Suppressor macrophage treated with lipopolysaccharide for 4 hours (primary cell): Measurements from ENCODE around the gene LRRC43.
"Not testable (repeated sequence)": the region's sequence is repeated elsewhere in the genome, so short reads cannot be mapped to it uniquely, and the experiment has no call there.

ENCODE experiments used
- DNase-seq: peaks from one replicate; pipeline ENCODE4 v3.0.0-alpha.2; 2020

The LRRC43 gene

GRCh38 chr12:122195405-122195804, 12.5 kb downstream of the LRRC43 start:
- no peak for DNase-seq

GRCh38 chr12:122197612-122197966, 14.7 kb downstream of the LRRC43 start:
- peak; percentile 41 for DNase-seq

DNA sequence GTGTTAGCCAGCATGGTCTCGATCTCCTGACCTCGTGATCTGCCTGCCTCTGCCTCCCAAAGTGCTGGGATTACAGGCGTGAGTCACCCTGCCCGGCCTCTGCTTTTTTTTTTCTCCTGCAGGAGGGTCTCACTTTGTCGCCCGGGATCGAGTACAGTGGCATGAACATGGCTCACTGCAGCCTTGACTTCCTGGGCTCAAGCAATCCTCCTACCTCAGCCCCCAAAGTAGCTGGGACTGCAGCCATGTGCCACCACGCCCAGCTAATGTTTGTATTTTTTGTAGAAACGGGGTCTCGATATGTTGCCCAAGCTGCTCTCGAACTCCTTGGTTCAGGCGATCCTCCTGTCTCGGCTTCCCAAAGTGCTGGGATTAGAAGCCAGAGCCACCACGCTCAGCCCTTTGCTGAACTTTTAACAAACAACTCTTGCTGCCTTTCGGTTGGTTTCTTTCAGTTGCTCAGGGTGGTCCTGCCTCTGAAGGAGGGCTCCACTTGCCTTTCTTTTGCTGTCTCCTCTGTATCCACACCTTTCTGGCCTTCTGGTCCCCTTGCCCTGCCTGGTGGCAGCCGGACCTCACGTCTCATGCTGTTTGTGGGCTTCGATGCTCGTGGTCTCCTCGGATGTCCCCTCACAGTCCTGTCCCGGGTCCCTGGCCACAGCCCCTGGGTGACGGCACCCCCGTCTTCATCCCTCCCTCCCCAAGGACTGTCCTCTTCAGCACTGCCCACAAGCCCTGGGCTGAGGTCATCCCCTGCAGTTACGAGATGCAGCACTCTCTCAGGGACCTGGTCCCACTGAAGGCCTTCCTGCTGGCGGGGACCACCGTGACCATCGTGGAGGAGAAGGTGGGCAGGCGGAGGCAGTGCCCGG, 16.8 kb downstream of the LRRC43 start:
- DNase-seq: no peak

GRCh38 chr12:122200541-122201175, 17.7 kb downstream of the LRRC43 start:
- DNase-seq: no peak

GRCh38 chr12:122201381-122201780, 18.5 kb downstream of the LRRC43 start:
- DNase-seq: no peak

DNA sequence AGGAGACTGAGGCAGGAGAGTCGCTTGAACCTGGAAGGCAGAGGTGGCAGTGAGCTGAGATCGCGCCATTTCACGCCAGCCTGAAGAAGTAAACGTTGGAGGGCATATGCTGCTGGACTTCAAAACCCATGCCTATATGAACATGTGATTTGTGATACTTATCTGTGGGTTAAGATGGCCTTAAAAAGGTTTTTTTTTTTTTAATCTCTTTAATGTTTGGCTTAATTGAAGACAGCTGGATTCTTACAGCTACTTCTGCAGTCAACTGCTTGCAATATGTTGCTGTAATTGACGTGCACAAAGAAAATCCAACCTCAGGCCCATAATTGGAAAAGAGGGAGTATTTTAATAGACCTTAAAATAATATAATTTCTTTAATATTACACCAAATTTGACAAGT, 19.1 kb downstream of the LRRC43 start:
- no peak for DNase-seq

GRCh38 chr12:122202811-122203210, 19.9 kb downstream of the LRRC43 start:
- not testable (repeated sequence) for DNase-seq

DNA sequence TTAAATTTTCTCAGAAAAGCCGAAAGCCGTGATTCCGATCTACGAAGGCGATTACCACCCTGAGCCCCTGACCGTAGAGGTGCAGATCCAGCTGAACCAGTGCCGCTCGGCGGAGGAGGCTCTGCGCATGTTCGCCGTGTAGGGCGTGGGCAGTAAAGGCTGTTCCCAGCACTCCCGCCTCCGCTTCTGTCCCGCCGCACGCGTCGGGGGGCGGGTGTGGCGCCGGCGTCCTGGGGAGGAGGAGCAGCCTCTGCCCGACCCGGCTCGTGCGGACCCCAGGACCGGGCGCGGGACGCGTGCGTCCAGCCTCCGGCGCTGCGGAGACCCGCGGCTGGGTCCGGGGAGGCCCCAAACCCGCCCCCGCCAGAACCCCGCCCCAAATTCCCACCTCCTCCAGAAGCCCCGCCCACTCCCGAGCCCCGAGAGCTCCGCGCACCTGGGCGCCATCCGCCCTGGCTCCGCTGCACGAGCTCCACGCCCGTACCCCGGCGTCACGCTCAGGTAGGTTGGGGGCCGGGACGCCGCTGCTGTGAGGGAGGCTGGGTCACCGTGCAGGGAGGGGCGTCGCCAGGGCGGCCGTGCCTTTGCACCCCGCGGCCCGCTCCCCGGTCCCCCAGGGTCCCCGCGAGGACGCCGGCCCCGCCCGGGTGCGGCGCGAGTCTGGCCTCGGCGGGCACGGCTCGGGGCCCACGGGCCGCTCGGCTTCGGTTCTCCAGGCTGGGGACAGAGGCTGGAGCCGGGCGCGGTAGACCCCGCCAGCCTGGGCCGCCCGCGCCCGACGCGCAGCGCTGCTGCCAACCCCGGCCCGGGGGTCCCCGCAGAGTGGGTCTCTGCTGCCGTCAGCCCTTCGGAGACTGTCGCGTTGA, 20.6 kb downstream of the LRRC43 start, which contains the start of gene B3GNT4:
Gene B3GNT4, plus strand, starts transcription at position 409 of the 866 bp plus-strand sequence. CDS start 910 bp downstream, outside the sequence.
- peak; percentile 42 for DNase-seq

- no peak for DNase-seq
Measured at GRCh38 chr12:122204167-122205052, 21.5 kb downstream of the LRRC43 start.

- no peak for DNase-seq
Measured at GRCh38 chr12:122205053-122205925, 22.4 kb downstream of the LRRC43 start.

GRCh38 chr12:122206111-122206881, 23.4 kb downstream of the LRRC43 start:
- no peak for DNase-seq

GRCh38 chr12:122206976-122207375, 24.1 kb downstream of the LRRC43 start:
- no peak for DNase-seq

GRCh38 chr12:122207391-122207790, 24.5 kb downstream of the LRRC43 start:
- DNase-seq: no peak

- no peak for DNase-seq
Measured at GRCh38 chr12:122208073-122208820, 25.3 kb downstream of the LRRC43 start.

GRCh38 chr12:122215771-122216170, 32.8 kb downstream of the LRRC43 start:
- DNase-seq: peak; percentile 42

DNA sequence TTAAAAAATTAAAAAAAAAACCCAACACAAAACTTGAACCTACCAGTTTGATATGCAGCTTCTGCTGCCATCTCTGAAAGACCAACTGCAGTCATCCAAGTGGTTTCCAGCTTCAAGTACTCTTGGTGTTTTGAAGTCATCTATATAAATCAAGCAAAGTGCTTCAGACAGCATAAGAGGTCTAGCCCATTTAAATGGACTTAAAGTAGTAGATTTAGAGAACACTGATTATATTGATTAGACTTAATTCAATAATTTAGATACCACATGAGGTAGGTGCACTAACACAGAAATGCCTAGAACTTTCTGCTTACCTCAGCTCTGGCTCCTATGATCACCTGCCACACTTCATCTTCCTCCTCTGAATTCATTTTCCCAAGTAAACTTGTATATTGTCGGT, 33.5 kb downstream of the LRRC43 start:
- DNase-seq: no peak

DNA sequence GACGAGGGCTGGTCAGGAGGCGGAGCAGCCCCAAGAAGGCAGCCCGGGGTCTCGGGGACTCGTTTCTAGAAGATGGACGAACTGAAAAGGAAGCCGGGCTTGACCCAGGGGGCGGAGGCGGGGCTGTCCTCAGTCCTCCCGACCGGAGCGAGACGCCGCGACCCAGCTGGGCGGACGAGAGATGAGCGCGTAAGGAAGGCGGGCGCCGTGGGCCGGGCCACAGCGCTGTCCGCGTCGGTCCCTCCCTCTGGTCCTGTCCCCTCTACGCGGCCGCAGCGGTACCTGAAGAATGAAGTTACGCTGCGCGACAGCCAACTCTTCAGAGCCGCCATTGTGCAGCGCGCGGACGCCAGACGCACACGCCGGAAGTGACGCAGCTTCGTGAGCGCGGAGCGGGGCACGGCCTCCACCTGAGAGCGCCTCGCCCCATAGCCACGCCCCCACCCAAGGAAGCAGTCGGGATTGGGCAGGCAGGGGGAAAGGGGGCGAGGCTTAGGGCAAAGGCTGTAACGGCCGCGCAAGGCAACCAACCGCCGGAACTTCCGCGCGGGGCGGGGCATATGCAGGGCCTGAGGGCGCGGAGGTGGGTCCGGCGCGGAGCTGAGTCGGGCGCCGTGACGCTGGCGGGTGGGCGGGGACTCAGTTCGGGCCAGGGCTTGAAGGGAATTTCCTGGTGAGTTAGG, 42.9 kb downstream of the LRRC43 start, which contains the start of gene DIABLO:
Gene DIABLO, minus strand, starts transcription at position 370 of the 683 bp plus-strand sequence. Its CDS starts 38 bp downstream, at position 332.
- peak; percentile 100 for DNase-seq

- DNase-seq: no peak
Measured at GRCh38 chr12:122226366-122227125, 43.6 kb downstream of the LRRC43 start.
